HG03342 (cell line): ENCODE results near the gene COL15A1.
"Not testable (repeated sequence)": the region's sequence is repeated elsewhere in the genome, so short reads cannot be mapped to it uniquely, and the experiment has no call there.

Source experiments
- ATAC-seq: cut with Tn5 transposase; IDR thresholded peaks from one replicate; pipeline ENCODE4 v1.9.1; 2021; ENCODE audit warnings: mild to moderate bottlenecking, moderate library complexity; ENCODE audit not compliant: unreplicated experiment

Gene COL15A1

GRCh38 chr9:98943682-98944056 lies at the start of gene COL15A1:
Gene COL15A1 (plus strand): TSS chr9:98943907. CDS start chr9:98944062, 155 bp downstream.
- no peak for ATAC-seq

- no peak for ATAC-seq
These were observed 49.5 kb upstream of the COL15A1 start for GRCh38 chr9:98894171-98894570.

GRCh38 chr9:98894761-98895160 lies 48.9 kb upstream of the COL15A1 start:
- ATAC-seq = no peak

- no peak for ATAC-seq
These were observed 47.1 kb upstream of the COL15A1 start for GRCh38 chr9:98896632-98897031.

GRCh38 chr9:98897745-98898144 lies 46.0 kb upstream of the COL15A1 start:
- no peak for ATAC-seq

GRCh38 chr9:98899408-98900056 lies 44.2 kb upstream of the COL15A1 start:
- no peak for ATAC-seq

- no peak for ATAC-seq
These were observed 43.5 kb upstream of the COL15A1 start for GRCh38 chr9:98900244-98900643.

- ATAC-seq = no peak
These were observed 43.0 kb upstream of the COL15A1 start for GRCh38 chr9:98900725-98901124.

GRCh38 chr9:98901843-98902242 lies 41.9 kb upstream of the COL15A1 start:
- ATAC-seq = not testable (repeated sequence)

GRCh38 chr9:98902516-98902915 lies 41.2 kb upstream of the COL15A1 start:
- ATAC-seq = no peak

- ATAC-seq = no peak
These were observed 40.8 kb upstream of the COL15A1 start for GRCh38 chr9:98902925-98903324.

GRCh38 chr9:98903961-98904411 lies 39.7 kb upstream of the COL15A1 start:
- ATAC-seq = no peak

GRCh38 chr9:98905015-98905414 lies 38.7 kb upstream of the COL15A1 start:
- no peak for ATAC-seq

GRCh38 chr9:98906273-98907040 lies 37.2 kb upstream of the COL15A1 start:
- no peak for ATAC-seq

- ATAC-seq = no peak
These were observed 36.7 kb upstream of the COL15A1 start for GRCh38 chr9:98907055-98907454.

GRCh38 chr9:98908897-98909634 lies 34.6 kb upstream of the COL15A1 start:
- no peak for ATAC-seq

GRCh38 chr9:98909935-98910334 lies 33.8 kb upstream of the COL15A1 start:
- no peak for ATAC-seq

GRCh38 chr9:98911042-98911441 lies 32.7 kb upstream of the COL15A1 start:
- no peak for ATAC-seq

- not testable (repeated sequence) for ATAC-seq
These were observed 32.0 kb upstream of the COL15A1 start for GRCh38 chr9:98911738-98912137.

GRCh38 chr9:98912450-98912849 lies 31.3 kb upstream of the COL15A1 start:
- ATAC-seq = no peak

- ATAC-seq = no peak
These were observed 30.7 kb upstream of the COL15A1 start for GRCh38 chr9:98913044-98913443.

- no peak for ATAC-seq
These were observed 30.0 kb upstream of the COL15A1 start for GRCh38 chr9:98913705-98914104.
